COR-L47 (cell line): ENCODE data around the gene BSND.

Experiments used
- DNase-seq: peaks from one replicate; lab custom pipeline; 2025; lab: John Stamatoyannopoulos, UW

The BSND gene

DNA sequence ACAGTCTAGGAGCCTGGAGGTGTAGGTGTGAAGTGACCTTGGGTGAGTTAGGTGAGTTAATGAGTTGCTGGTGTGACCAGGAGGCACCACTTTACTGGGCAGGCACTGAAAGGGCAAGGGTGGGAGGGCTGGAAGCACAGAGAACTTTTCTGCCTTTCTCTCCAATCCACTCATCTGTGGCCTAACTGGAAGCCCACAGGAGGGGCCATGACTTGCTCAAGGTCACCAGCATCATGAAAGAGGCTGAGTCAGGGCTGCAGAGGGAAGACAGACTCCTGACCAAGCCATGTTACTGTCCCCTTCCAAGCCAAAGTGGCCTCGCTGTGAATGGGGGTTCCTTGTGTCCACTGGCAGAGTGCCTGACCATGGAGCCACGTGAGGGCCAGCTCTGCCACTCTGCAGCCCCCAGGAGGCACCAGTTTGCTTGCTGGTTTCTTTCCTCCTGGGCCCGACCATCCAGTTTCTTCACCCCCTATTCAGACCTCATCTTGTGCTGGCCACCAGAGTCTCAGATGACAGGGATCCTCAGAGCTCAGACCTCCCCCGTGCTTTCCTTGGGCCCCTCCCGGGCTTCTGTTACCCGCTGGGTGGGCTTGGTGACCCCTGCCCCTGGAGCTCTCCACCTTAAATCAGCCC lies 4.3 kb upstream of the BSND start:
- DNase-seq: no peak

DNA sequence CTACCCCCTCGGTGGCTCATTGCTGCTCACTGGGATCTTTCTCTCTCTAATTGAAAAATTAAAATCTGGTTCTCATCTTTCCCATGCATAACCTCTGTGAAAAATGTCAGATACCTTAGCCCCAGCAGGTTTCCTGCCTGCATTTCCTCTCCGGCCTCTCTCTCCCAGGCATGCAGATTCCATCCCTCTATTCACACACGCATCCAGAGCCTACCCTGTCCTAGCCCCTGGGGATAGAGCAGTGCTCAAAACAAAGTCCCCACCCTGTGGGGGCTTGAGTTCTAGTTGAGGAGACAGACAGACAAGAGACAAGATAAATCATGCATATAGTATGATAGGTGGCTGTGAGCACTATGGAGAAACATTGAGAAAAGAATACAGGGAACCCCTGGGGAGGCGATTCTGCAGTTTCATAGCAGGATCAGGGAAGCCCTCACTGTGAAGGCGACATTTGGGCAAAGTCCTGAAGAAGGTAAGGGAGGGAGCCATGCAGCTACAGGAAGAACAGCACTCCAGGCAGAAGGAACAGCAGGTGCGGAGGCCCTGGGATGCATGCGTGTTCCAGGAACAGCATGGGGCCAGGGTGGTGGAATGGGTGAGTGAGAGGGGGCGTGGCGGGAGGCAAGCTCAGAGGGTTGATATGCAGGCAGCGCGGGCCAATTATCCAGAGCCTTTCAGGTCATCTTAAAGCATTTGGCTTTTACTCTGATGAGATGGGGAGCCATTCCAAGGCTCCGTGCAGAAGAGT lies 3.5 kb upstream of the BSND start:
- no peak for DNase-seq

DNA sequence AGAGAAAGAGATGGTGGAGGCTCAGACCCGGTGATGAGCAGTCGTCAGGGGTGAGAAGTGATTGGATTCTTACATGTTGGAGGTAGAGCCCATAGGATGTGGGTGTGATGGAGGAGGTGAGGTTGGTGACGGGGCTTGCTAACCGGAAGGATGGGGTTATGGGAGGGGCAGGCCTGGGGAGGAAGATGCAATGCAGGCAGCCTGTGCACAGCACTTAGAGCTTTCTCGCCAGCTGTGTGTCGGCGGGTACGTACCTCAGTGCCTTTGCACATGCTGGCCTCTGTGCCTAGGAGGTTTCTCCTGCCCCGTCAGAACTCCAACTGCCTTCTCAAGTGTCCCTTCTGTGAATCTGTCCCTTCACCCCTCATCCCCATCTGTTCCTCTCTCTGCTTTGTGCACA lies 2.9 kb upstream of the BSND start:
- DNase-seq: no peak

DNA sequence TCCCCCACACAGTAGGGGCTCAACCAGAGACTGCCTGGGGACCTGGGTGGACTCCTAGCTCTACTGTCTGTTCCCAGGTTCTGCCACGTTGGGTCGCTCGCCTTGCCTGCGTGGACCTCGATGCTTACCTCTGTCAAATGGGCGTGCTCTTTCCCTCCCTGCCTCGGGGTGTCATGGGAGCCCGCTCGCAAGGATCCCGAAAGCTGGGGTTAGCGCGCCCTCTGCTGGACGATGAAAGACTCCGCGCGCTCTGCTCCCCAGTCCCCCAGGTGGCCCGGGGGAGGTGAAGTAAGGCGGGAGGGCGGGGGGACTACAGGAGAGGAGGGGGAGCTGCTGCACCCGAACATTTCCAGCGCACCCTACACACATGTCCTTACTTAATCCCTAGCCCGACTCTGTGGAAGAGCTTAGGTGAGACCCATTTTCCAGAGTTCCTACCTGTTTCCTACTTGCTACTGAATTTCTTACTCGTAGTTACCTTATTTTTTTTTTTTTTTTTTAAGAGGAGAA lies 2.3 kb upstream of the BSND start:
- DNase-seq: peak; percentile 56

DNA sequence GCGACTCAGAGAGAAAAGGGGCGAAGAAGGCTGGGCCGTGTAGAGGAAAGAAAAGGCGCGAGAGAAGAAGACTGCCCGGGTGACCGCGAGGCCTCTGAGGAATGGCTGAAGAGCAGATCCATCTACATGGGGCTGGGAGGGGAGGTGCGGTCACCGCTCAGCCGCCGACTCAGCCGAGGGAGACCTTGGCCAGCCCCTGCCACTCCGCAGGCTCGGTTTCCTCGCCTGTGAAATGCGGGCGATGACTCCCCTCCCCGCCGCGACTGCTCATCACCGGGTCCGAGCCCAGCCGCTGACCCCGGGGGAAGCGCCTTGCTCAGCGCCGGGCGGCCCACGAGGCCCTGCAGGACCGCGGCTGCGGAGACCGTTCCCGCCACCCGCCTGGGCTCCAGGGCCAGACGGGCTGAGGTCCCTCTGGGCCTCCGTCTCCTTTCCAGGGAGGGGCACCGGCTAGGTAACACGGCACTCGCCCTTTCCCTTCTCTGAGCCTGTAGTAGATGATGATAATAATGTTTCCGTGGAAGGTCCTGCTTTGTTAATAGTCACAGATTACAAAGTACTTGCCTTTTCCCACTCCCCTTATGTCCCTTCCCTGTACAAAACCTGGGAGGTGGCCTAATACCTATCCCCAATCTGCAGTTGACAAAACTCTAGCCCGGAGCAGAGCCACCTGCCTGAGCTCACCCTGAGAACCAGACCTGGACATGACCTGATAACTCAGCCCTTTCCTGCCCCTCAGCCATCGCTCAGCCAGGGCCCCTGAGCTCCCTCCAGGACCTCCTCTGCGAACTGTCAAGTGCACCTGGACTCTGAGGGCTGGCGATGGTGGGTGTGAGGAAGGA lies 1.6 kb upstream of the BSND start:
- no peak for DNase-seq

DNA sequence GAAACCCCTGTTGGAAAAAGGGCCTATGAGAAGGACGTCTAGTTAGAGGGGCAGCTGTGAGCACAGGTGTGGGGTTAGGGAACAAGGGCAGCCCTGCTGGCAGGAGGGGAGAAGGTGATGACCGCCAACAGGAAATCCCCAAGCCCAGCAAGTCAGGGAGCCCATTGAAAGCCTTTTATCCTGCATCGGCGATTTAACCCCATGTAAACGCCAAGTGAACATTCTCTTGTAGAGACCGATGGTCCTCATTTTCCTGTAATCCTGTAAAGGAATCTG lies 1.1 kb upstream of the BSND start:
- no peak for DNase-seq

DNA sequence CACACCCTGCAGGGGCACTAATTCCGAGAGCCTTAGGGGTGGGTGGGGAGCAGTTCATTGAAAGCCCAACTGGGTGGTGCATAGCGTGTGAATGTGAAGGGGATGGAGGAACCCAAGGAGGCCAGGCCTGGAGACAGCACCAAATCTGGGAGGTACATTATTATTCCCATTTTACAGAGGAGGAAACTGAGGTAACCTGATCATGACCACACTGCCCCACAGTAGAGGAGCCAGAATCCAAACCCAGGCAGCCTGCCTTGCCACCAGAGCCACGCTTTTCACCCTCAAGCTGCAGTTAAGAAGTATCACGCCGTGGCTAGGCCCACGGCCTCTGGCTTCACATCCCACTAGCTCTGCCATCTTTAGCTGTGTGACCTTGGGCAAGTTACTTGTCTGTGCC lies 633 bp upstream of the BSND start:
- no peak for DNase-seq

DNA sequence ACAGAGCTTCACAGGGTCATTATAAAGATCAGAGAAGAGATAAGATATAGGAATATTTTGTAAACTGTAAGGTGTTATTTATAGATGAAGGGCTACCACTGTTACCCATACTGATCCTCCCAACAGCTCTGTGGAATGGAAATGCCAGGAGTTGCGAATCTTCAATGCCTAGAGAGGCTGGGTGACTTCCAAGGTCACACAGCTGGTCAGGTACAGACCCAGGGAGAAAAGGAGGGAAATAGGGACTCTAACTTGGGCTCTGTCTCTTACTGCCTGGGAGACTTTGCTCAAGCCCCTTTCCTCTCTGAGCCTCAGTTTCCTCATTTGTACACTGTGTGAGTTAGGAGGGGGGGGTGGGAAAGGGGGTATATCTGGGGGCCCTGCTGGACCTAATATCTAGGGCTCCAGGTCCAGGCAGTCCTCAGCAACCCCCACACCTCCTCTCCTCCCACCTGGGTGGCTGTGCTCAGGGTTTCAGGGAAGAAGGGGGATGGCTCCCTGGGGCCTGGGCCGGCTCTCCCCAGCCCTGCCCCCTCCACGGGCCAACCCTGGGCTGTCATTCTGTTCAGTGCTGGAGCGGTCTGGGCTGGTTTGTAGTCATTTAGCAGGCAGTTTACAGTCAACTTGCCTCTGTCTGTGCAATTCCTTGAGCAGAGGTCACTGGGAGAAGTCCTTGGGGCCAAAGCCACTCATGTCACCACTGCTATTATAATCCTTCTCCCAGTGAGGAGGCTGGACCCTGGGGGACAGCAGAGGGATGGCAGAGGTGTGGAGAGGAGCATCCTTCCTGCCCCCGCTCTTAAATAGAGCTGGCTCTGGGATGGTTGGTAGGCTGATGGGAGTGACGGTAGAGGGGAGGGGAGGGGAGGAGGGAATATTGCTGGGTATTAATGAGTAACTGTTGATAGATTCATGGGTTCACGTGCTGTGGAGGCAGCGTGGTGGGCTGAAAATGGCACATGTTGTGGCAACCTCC lies 1.7 kb downstream of the BSND start:
- DNase-seq: no peak

DNA sequence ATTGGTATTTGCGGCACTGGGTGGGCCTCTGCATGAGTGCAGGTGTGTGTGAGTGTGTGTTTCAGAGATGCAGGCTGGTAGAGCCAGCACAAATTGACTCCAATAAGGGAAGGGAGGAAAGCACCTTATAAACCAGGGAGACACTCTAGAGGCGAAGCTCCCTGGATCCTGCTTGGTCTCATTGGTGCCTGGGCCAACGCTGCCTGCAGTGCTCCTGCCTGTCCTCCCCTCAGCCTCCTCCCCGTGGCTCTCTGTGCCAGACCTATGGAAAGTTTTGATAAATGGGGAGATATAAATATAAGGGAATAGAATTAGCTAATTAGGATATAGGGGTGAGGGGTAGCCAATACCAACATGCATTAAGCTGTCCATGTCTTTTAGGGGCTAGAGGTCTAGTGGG lies 2.6 kb downstream of the BSND start:
- no peak for DNase-seq

DNA sequence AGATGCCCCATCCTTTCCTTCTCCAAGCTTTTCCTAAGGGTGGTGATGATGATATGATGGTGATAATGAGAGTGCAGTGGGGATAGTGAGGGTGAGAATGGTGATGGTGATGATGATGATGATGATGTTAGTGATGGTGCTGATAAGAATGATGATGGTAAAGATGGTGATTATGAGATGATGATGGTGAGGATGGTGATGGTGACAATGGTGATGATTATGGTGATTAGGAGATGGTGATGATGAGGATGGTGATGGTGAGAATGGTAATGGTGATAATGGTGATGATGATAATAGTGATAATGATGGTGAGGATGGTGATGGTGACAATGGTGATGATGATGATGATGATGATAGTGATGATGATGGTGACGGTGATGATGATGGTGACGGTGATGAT lies 4.0 kb downstream of the BSND start:
- no peak for DNase-seq

DNA sequence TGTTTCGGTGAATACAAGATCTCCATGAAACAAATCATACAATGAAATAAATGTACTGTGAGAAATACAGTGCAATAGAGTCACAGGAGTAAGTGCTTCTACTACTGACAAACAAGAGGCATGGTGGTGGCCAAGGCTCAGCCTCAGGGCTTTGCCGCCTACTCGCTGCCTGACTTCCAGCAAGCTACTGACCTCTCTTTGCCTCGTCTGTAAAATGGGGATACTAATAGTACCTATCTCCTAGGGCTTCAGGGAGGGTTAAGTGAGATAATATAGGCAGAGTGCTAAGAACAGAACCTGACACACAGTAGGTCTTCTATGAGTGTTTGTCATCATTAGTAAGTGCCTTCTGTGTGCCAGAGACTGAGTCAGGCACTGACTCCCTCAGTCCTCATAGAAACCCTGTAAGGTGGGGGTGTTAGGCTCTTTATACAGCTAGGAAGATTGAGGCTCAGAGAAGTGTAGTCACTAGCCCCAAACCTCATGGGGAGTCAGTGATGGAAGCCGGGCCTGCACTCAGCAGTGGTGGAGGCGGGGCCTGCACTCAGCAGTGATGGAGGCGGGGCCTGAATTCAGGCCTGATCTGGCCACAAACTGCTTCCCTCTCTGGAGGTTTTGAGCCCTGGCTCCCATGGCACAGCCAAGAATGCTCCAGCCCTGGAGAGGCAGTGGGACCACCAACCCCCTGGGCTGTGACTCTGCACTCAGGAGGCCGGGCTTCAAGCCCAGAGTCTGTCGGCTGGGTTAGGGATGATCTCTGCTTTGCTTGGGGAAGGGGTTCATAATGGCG lies 6.8 kb downstream of the BSND start:
- DNase-seq: no peak

DNA sequence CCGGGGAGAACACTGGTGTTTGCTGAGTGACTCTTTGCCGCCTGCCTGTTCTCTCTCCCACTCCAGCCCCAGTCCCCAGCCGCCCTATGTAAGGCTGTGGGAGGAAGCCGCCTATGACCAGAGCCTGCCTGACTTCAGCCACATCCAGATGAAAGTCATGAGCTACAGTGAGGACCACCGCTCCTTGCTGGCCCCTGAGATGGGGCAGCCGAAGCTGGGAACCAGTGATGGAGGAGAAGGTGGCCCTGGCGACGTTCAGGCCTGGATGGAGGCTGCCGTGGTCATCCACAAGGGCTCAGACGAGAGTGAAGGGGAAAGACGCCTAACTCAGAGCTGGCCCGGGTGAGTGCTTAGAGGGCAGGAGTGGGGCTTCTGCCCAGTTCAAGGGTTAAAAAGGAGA lies 8.2 kb downstream of the BSND start:
- no peak for DNase-seq

DNA sequence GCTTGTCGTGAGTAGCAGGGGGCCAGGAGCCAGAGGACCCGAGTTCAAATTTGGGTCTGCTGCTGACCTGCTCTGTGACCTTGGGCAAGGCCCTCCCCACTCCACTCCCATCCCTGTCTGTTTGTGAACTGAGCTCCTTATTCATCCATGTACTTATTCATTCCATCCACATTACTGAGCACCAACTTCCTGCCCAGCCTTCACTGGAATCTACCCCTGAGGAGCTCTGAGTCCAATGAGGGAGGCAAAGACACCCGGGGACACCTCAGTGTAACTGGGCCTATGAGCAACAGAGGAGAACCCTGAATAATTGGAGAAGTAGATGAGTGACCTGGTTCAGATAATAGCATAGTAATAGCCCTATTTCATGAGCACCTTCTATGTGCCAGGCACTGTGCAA lies 8.9 kb downstream of the BSND start:
- no peak for DNase-seq

DNA sequence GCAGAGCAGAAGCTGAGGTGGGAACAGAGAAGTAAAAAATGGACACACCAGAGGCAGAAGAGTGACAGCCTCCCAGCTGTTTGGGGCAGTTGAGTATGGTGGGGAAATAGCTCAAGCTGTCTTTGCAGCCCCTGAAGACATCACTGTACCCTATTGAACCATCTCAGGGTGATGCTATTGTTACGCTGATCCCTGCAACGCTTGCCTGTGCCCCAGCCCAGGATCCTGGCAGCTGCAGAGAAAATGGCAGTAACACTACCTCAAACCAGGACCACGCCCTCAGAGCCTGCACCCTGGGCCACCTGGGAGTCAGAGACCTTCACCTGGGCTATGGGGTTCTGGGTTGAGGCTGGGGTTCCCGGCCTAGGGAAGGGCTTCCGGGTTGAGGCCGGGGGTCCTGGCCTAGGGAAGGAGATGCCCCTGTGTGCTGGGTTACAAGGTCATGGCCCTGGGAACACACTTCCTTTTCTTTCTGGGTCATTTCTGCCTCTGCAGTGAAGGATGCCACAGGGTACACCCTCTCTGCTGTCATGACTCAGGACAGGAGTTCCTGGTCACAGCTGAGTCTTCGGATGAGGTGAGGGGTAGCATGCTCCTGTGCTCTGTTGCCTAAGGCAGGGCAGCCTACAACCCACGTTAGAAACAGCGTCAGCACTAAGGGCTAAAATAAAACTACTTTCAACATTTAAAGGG lies 11.6 kb downstream of the BSND start:
- no peak for DNase-seq

DNA sequence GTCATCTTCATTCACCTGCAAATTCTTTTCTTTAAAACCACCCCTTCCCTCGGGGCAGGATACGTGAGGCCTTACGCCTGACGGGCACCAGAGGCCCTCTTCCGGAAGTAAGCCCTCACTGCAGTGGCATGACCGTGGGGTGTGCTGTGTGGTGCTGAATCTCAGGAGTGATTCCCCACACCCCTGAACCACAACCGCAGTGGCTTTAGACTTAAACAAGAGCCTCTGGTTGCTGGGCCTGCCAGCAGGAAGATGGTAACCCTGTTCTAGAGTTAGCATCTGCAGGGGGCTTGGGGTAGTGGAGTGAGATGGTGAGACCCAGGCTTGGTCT lies 12.1 kb downstream of the BSND start:
- no peak for DNase-seq

DNA sequence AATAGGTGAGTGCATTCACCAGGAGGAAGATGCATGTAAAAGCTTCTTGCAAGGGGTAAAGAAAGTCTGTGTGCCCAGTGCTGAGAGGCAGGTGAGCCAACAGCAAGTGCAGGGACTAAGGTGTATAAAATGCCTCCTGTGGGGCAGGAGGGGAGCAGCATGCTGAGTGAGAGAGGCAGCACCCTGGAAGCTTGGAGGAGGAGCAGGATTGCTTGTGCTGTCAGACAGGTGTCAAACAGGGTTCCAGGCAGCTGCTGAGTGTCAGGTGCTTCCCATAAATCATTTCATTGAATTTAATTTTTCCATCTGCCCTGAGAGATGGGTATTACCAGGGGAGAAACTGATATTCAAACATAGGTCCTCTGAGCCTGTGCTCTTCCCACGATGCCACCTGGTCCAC lies 13.9 kb downstream of the BSND start:
- DNase-seq: peak; percentile 68

DNA sequence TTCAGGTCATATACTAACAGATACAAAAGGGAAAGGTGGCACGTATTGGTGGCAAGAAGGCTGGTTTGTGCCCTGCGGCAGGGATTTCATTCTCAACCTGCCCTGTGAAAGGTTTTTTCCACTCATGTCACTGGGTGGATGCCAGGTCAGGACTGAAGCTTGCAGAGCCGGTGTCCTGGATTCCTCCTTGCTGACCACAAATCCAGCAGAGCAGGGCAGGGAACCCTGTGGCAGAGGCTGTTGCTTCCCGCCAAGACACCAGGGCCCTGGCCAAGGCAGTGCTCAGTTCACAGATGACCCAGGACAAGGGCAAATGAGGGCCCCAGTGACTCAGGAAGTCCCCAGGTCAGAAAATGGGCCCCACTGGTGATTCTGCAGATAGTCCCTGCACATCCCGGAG lies 16.4 kb downstream of the BSND start:
- no peak for DNase-seq

DNA sequence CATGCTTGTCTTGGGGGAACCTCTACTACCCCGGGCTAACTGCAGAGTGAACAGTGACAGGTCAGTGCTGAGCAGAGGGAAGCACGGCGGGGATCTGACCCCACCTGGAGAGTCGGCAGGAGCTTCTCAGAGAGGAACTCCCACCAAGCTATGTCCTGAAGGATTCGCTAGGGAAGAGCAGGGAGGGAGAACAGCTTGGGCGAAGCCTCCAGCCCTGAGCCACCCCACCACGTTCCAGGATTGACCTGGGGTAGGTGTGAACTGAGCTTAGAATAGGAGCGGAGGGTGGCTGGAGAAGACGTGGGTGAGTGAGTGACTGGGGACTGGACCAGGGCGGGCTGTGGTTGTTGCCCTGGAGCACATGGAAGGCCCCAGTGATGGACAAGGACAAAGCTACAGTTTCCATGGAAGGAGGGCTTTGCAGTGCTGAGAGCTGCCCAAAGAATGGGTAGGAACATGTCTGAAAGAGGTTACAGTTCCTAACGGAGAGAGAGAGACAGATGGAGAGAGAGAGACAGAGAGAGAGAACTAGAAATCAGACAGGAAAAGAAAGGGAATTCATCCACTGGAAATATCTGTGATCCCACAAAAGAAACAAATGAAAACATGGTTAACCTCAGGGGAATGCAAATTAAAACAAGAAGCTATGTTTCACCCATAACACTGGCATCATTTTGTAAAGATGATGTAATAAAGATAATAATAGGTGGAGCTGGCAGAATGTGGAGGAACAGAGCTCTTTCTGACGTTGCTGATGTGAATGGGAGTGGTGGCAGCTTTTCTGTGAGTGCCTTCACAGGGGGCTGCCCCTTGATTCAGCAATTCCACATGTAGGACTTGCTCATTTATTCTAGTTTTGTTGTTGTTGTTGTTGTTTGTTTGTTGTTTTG lies 17.2 kb downstream of the BSND start:
- DNase-seq: no peak

DNA sequence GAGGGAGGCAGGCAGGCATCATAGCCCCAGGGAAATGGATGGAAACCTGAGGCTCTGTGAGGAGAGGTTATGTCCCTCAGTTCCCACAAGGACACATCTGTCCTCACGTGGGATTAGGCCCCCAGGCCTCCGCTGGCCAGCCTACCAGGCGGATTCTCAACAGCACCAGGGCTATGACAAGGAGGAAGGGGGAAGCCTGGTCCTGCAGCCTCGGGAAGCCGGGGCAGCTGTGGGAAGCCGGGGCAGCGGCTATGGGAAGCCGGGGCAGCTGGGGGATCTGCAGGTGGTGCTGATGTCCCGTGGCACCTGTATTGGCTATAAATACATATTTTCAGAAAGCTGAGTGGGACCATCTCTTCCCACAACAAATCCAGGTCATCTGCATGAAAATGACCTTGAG lies 19.7 kb downstream of the BSND start:
- DNase-seq: no peak
